Activated CD4-positive, alpha-beta T cell treated with anti-CD3 and anti-CD28 coated beads, Interleukin-2, amount 50 U/mL, for 48 hours (primary cell): Measurements from ENCODE around the gene PLA2G15.
"Not testable (repeated sequence)": the region's sequence is repeated elsewhere in the genome, so short reads cannot be mapped to it uniquely, and the experiment has no call there.

Experiments used
- DNase-seq, 2 experiments: peaks; one replicate each; pipeline ENCODE4 v3.0.0-alpha.2; 2020

The PLA2G15 gene

GRCh38 chr16:68281368-68282063 is 36.3 kb downstream of the PLA2G15 start:
- DNase-seq: no peak

GRCh38 chr16:68282064-68282452 is 36.9 kb downstream of the PLA2G15 start:
- no peak for DNase-seq

GRCh38 chr16:68283346-68283745 is 38.2 kb downstream of the PLA2G15 start:
- DNase-seq: no peak

- no peak for DNase-seq
Measured at GRCh38 chr16:68283801-68284598, 38.8 kb downstream of the PLA2G15 start.

- no peak for DNase-seq
Measured at GRCh38 chr16:68284847-68285246, 39.7 kb downstream of the PLA2G15 start.

GRCh38 chr16:68285683-68286082 is 40.5 kb downstream of the PLA2G15 start:
- no peak for DNase-seq

- no peak for DNase-seq
Measured at GRCh38 chr16:68286153-68287074, 41.2 kb downstream of the PLA2G15 start.

DNA sequence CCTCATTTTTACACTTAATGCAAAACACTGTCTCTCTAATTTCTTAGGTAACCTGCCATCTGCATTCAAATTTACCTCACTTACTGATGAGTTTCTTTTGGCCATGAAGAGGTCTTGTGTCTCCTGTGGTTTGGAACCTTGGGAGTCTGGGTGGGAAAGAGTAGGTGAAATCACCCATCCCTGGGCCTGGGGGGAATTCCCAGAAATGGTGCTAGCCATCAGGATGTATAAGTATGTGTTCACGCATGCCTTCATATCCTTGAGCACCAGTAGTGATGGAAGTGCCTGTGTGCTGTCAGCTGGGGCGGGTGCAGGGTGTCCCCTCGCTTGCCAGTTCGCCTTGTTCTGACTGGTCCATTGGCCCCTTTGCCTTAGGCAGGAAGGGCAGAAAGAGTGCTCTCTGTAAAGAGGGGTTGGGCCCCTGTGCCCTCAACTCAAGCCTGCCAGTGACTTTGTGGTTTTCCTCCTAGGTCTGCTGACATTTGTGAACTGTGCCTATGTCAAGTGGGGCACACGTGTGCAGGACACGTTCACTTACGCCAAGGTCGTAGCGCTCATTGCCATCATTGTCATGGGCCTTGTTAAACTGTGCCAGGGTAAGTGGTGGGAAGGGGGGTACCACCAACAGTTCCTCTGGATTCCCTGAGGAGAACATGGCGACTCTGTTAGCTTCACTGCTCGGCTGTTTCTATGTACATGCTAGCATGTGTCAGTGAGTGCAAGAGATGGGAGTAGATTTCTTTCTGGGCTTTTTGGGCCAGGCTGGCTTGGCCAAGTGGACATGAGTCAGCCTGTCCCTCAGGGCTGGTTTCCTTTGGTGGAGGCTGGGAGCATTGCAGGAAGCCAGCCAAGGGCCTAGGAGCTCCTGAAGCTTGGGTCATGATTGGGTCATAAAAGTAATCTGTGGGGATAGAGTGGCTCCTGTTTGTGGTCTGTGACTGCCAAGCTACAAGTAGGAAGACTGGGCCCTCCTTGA is 42.4 kb downstream of the PLA2G15 start:
- peak in 1 of 2 experiments; percentile 37 for DNase-seq

GRCh38 chr16:68288252-68288650 is 43.1 kb downstream of the PLA2G15 start:
- no peak for DNase-seq

- not testable (repeated sequence) for DNase-seq
Measured at GRCh38 chr16:68288796-68289195, 43.6 kb downstream of the PLA2G15 start.

DNA sequence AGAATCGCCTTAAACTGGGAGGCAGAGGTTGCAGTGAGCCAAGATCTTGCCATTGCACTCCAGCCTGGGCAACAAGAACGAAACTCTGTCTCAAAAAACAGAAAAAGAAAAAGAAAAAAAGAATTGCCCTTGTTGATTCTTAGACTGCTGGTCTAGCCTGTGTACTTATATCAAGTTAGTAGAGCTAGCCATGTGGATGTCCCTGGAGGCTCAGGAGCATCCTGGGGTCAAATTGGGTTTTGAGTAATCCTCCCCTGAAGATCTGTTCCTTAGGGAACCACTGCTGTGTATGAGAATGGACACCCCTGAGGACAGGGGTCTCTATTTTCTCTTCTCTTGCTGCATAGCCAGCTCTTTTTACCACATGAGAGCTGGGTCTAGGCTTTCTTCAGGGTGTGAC is 44.0 kb downstream of the PLA2G15 start:
- no peak for DNase-seq

DNA sequence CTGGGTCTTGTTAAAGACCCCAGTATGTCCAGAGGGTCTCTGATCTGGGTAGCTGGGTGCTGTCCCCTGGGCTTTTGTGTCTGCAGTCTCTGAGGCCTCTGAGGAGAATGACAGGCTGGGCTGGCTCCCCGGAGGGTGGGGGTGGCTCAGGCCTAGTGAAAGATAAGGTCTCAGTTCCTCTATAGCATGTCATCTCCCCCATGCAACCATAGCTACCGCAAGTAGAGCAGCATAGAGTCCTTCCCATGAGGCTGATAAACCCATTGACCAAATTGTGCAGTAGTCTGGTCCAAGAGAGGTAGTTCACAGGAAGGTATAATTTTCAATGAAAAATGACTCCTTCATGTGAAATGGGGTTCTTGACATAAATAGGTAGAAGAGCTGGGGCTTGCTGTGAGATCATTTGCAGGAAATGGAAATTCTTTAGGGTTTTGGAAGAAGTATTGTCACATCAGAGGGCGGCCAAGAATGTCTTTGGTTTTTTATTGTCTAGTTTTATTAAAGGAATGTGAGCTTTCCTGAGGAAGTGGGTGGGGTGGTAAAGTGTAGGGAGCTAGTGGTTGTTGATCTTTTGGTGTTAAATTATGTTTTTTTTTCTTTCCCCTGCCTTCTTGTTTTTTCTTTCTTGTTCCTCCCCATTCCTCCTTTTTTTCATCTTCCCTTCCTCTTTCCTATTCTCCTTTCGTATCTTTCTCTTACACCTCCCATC is 44.6 kb downstream of the PLA2G15 start:
- DNase-seq: peak; percentile 70 to 76

DNA sequence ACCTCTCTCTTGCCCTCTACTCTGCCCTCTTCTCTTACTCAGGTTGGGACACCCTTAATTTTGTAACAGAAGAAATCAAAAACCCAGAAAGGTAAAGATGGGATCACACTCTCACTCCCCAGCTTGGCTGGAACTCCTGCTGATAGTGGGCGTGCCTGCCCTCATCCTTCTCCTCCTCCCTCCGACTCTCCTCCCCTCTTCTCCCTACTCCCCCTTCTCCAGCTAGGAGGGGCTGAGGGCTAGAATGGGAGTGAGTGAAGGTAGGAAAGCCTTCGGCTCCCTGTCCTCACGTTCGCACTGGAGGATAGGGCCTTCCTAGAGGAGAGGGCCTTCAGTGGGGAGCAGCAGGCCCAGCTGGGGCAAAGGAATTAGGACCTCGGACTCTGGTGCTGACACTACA is 45.3 kb downstream of the PLA2G15 start:
- DNase-seq: no peak

DNA sequence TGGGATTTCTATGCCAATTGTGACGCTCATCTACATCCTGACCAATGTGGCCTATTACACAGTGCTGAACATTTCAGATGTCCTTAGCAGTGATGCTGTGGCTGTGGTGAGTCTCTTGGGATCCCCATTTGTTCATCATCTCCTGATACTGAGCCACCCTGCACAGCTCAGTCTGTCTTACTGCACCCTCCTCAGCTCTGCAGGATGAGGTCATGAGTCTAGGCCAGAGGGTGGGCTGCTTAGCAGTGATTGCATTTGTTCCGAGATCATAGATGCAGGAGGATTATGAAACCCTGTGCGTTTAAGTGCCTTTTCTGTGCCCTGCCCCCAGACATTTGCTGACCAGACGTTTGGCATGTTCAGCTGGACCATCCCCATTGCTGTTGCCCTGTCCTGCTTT is 46.1 kb downstream of the PLA2G15 start:
- DNase-seq: no peak

DNA sequence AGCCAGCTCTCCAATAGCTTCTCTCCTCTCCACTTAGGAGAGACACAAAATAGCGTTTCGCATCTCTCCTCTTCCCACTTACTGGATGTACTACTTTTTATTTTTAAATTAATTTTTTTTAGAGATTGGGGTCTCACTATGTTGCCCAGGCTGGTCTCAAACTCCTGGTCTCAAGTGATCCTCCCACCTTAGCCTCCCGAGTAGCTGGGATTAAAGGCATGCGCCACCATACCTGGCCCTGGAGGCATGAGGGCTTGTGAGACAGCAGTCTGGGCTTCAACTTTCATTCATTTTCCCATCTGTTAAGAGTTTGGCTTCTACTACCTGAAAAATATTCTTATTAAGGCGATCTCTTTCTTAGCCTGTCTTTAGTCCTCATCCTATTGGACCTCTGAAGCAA is 47.3 kb downstream of the PLA2G15 start:
- DNase-seq: no peak

DNA sequence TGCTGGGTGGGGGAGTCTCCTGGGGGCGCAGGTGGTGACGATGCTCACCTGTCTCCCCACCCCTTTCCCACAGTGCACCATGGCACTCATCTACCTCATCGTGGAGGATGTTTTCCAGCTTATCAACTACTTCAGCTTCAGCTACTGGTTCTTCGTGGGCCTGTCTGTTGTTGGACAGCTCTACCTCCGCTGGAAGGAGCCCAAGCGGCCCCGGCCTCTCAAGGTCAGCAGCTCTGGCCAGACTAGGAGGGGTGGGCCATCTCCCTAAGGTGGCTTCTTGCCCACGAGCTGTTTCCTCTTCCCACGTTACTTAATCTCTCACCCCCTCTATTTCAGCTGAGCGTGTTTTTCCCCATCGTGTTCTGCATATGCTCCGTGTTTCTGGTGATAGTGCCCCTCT is 51.1 kb downstream of the PLA2G15 start:
- DNase-seq: no peak

- no peak for DNase-seq
Measured at GRCh38 chr16:68296693-68297092, 51.5 kb downstream of the PLA2G15 start.

- DNase-seq: no peak
Measured at GRCh38 chr16:68297908-68298307, 52.7 kb downstream of the PLA2G15 start.

GRCh38 chr16:68298312-68298711 is 53.1 kb downstream of the PLA2G15 start:
- no peak for DNase-seq

DNA sequence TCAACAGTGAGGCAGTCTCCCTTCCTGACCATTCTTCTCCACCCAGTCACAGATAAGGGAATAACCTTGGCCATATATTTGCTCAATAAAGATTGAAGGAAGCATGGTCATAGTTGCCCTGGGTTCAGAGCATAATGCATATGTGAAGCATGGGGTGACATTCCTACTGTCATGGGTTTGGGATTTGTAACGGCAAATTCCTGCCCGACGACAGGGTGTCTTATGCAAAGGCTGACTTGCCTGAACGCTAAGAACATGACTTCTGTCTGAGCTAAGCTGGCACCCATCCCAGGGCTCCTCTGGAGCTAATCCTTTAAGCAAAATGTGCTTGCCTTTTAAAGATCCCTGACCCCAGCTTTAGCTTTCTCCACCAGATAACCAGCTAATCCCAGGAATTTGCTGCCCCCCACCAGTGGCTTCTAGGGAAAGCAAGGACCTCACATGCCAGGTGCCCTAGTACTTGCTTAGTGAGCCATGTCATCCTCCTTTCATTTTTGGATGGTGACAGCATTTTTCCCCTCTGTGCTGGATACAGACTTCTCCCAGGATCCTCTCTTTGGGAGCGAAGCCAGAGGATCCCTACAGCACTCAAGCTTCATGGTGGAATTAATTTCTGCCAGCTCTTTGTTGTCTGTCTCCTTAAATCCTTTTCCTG is 53.9 kb downstream of the PLA2G15 start:
- DNase-seq: no peak
